ENCODE data around the gene COL6A3.

COL6A3 gene

GRCh38 chr2:237447496-237447895, 33.5 kb upstream of the COL6A3 start:
- Histone ChIP-seq H3K27me3 (no peaks in the 10 kb centered on the region), H3K9me3 (replicated peaks in 1 of 11) (peaks cover 0 to 33% (median 19%) of the 10 kb centered on the region in 11 experiments; a peak in 16 of 22 replicates), H3K9ac (no peak overlapping the region), H3K36me3 (no peaks in the 10 kb centered on the region), H4K20me1 (no peaks in the 10 kb centered on the region), H3K27ac (no peak overlapping the region), H3K4me1 (peaks cover 16 to 58% (median 42%) of the 10 kb centered on the region in 10 experiments), H3K4me3 (no peak overlapping the region), H3K4me2 (no peak overlapping the region)
- no peak for TF ChIP-seq Cebpa-rat (IDR thresholded peaks at IDR 0.05)

DNA sequence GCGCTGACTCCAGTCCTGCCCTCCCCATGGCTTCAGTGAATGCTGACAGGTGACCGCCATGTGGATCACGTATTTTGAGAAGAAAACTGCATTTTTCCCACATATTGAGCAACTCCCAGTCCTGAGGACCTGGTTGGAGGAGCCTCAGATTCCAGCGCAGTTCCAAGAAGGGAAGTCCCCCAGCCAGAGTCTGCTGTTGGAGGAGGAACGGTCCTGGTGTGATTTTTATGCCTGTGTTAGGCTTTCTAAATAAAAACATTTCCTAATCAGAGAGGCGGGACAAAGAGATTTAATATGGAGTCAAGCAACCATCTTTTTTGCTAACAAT, 32.3 kb upstream of the COL6A3 start:
- TF ChIP-seq Cebpa-rat (IDR thresholded peaks at IDR 0.05) = no peak
- Histone ChIP-seq H3K27ac (no peak overlapping the region), H3K9ac (no peak overlapping the region), H3K4me1 (peaks cover 15 to 52% (median 37%) of the 10 kb centered on the region in 10 experiments), H4K20me1 (no peaks in the 10 kb centered on the region), H3K4me3 (no peak overlapping the region), H3K4me2 (no peak overlapping the region), H3K9me3 (replicated peaks in 1 of 11) (peaks cover 0 to 26% (median 12%) of the 10 kb centered on the region in 11 experiments; a peak in 15 of 22 replicates), H3K36me3 (no peaks in the 10 kb centered on the region), H3K27me3 (no peaks in the 10 kb centered on the region)

DNA sequence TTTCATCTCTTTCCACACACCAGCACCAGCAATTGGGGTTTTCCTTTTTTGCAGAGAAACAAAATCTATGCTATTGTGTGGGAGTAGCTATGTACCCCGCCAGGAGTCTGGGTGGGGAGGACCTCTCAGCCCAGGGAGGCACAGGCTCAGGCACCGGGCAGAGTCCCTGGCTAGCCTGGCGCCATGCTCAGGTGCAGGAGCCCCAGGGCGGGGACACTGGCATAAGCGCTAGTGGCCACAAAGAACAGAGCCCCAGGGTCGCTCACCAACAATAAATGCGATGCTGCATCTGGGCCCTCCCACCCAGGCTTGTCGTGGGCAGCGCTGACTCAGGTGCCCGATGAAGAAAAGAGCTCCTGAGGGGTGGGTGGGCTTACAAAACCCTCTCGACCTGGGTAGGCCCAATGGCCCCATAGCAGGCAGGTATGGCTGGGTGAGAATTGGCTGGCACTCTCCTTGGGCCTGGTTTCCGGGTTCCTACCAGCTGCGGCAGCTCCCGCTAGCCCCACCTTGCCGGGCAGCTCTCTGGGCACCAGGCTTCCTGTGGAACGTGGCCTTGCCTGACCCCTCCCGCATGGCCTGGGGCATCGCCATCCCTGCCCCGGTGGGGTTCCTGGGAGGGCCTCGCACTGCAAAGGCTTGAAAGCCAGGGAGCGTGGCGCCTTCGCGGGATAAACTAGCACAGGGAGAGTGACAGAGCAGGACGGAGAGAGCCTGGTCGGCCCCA, 31.8 kb upstream of the COL6A3 start:
- H3K9me3 ChIP-seq (replicated peaks in 1 of 11) = peaks cover 0 to 20% (median 12%) of the 10 kb centered on the region in 11 experiments; a peak in 15 of 22 replicates
- peak overlapping the region in 2 of 11 experiments; percentile 14 to 37; a peak in 2 of 22 replicates for H3K4me2 ChIP-seq
- no peak overlapping the region for H3K27ac ChIP-seq
- peaks cover 15 to 51% (median 37%) of the 10 kb centered on the region in 10 experiments for H3K4me1 ChIP-seq
- no peaks in the 10 kb centered on the region for H4K20me1 ChIP-seq
- no peaks in the 10 kb centered on the region for H3K27me3 ChIP-seq
- no peak overlapping the region for H3K9ac ChIP-seq
- TF ChIP-seq Cebpa-rat (IDR thresholded peaks at IDR 0.05) = no peak
- H3K4me3 ChIP-seq = no peak overlapping the region
- H3K36me3 ChIP-seq = no peaks in the 10 kb centered on the region

DNA sequence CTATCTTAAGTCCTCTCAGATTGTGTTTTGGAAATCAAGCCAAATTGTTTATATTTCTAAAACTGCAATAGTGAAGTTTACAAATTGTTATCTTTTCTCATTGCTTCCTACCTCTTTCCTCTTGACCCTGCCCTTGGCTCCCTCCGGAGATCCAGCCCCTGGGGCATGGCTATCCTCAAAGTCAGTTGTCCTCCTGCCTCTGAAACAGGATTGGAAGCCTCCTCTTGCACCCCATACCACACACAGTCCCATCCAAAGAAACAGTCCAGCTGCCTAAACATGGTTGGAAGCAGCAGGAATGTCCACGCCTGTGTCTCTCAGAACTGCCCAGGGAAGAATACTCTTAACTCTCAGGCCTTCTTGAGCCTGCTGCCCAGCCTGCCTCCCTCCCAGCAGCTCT, 30.1 kb upstream of the COL6A3 start:
- Histone ChIP-seq H3K27ac (no peak overlapping the region), H3K27me3 (no peaks in the 10 kb centered on the region), H3K4me1 (peaks cover 3 to 34% (median 20%) of the 10 kb centered on the region in 10 experiments), H3K36me3 (no peaks in the 10 kb centered on the region), H3K9ac (no peak overlapping the region), H3K4me3 (no peak overlapping the region), H3K9me3 (replicated peaks in 1 of 11) (peaks cover 0 to 11% (median 3%) of the 10 kb centered on the region in 11 experiments; a peak in 3 of 22 replicates), H4K20me1 (no peaks in the 10 kb centered on the region), H3K4me2 (no peak overlapping the region; a peak in 2 of 22 replicates)
- TF ChIP-seq Cebpa-rat (IDR thresholded peaks at IDR 0.05) = no peak

DNA sequence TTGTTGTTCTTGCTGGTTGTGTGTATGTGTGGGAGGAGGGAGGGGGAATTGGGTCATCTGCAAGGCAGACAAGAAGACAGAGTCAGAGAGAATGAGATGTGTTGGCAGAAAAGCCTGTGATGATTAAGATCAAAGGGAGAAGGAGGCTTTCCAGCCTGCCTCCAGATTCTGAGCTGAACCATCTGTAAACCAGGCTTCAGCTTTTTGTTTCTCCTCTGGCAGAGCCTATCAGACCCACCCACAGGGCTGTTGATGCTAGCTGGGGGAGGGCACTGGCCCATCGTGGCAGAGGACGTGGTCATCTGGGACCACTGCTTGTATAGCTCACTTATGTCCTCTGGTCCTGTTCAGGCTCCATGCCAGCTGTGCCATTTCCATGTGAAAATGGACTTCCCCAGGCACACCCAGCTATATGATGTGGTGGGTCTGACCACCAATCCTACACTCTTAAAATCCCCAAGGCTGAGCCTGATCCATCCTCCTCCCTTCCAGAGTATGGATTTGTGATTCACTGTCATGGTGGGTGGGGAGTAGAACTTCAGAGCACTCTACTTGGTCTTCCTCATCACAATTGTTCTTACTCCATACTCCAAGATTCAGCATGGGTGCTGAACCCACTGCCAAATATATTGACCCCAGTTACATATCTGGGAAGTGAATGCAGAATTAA, 27.8 kb upstream of the COL6A3 start:
- Histone ChIP-seq H3K4me3 (no peak overlapping the region), H3K27me3 (no peaks in the 10 kb centered on the region), H3K9ac (no peak overlapping the region), H3K36me3 (no peaks in the 10 kb centered on the region), H3K9me3 (replicated peaks in 1 of 11) (peaks cover 0 to 12% (median 3%) of the 10 kb centered on the region in 11 experiments; a peak in 3 of 22 replicates), H3K4me1 (peaks cover 0 to 40% (median 25%) of the 10 kb centered on the region in 10 experiments; a peak in 14 of 20 replicates), H3K4me2 (peak overlapping the region in 4 of 11 experiments; percentile 11 to 24 (median 12); a peak in 4 of 22 replicates), H3K27ac (no peak overlapping the region), H4K20me1 (no peaks in the 10 kb centered on the region)
- no peak for TF ChIP-seq Cebpa-rat (IDR thresholded peaks at IDR 0.05)

GRCh38 chr2:237440819-237441281, 26.9 kb upstream of the COL6A3 start:
- H3K27ac ChIP-seq = no peak overlapping the region
- H3K4me2 ChIP-seq = no peak overlapping the region
- peaks cover 0 to 49% (median 26%) of the 10 kb centered on the region in 10 experiments; a peak in 14 of 20 replicates for H3K4me1 ChIP-seq
- H3K9ac ChIP-seq = no peak overlapping the region
- H3K4me3 ChIP-seq = no peak overlapping the region
- H3K36me3 ChIP-seq = no peaks in the 10 kb centered on the region
- no peaks in the 10 kb centered on the region for H4K20me1 ChIP-seq
- no peaks in the 10 kb centered on the region for H3K27me3 ChIP-seq
- no peak for TF ChIP-seq Cebpa-rat (IDR thresholded peaks at IDR 0.05)
- H3K9me3 ChIP-seq (replicated peaks in 1 of 11) = peaks cover 0 to 7% (median under 1%) of the 10 kb centered on the region in 11 experiments; a peak in 3 of 22 replicates

DNA sequence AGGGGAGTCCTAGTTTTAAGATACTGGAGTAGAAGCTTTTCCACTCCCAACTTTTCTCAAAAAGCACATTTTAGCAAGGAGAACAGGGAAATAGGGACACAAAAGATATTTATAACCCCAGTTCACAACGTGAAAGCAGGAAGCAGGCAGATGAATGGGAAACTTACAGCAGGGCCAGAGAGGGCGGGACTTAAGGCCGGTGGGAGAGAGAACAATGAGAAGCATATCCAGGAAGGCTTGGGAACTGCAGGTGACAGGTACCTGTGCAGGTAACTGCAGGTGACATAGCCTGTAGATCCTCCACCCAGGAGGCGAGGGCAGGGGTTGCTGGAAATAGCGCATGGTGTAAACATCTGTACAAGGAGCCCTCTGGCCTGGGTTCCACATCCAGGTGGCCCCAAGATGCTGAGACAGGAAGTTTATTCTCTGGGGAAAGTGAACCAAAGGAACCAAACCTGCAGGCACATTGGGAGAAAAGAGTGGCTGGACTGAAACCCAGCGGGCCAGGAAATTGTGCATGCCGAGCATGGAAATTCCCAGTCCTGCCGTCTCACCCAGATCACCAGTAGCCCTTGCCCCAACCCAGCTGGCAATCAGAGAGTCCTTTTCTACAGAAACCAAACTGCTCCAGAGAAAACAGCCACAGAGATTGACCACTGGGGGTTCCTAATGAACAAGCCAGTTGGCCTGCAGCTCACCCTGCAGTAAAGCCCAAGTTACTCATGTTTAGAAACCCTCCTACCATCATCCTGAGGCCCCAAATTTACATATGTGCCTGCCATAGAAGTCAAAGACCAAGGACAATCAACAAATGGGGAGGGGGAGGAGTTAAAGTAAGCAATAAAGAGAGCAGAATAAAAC, 24.3 kb upstream of the COL6A3 start:
- Histone ChIP-seq H3K4me2 (peak overlapping the region in 8 of 11 experiments; percentile 9 to 52 (median 40); a peak in 12 of 22 replicates), H3K36me3 (no peaks in the 10 kb centered on the region), H3K27ac (no peak overlapping the region), H4K20me1 (no peaks in the 10 kb centered on the region; a peak in 1 of 22 replicates), H3K27me3 (no peaks in the 10 kb centered on the region), H3K9me3 (replicated peaks in 1 of 11) (peaks cover 0 to 7% (median 0%) of the 10 kb centered on the region in 11 experiments; a peak in 1 of 22 replicates), H3K4me1 (peaks cover 24 to 66% (median 45%) of the 10 kb centered on the region in 10 experiments), H3K4me3 (no peak overlapping the region), H3K9ac (no peak overlapping the region)
- no peak for TF ChIP-seq Cebpa-rat (IDR thresholded peaks at IDR 0.05)

DNA sequence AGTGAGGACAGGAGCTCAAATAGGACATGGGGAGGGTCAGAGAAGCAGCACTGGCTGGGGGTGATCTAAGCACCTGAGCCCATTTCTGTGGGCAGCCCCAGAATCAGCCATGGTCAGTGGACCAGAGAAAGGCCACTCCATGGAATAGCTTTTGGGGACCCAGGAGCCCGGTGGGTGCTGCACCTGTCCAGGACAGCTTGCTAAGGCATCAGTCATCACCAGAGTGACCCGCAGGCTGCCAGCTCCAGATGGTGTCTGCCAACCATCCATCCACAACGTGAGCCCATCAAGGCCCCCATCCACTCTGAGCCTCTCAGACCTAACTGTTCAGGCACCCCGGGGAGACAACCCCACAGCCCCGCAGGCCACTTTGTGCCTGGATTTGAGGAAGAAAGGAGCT, 23.6 kb upstream of the COL6A3 start:
- H3K4me1 ChIP-seq = peaks cover 32 to 73% (median 52%) of the 10 kb centered on the region in 10 experiments
- peaks cover 0 to 7% (median 0%) of the 10 kb centered on the region in 11 experiments; a peak in 1 of 22 replicates for H3K9me3 ChIP-seq (replicated peaks in 1 of 11)
- no peak overlapping the region for H3K4me3 ChIP-seq
- no peaks in the 10 kb centered on the region; a peak in 1 of 22 replicates for H4K20me1 ChIP-seq
- no peak overlapping the region for H3K27ac ChIP-seq
- H3K27me3 ChIP-seq = no peaks in the 10 kb centered on the region
- no peaks in the 10 kb centered on the region for H3K36me3 ChIP-seq
- H3K9ac ChIP-seq = no peak overlapping the region
- no peak for TF ChIP-seq Cebpa-rat (IDR thresholded peaks at IDR 0.05)
- H3K4me2 ChIP-seq = peak overlapping the region in 7 of 11 experiments; percentile 13 to 52 (median 39); a peak in 11 of 22 replicates

All from BLaER1 treated with 17β-estradiol and CSF1 and Interleukin-3, amounts not matched to agents 10 nM and 100 nM (cell line).